Measurements from ENCODE around the gene MTG2. TPM values are rescaled to one million over a fixed set of nuclear protein-coding genes. Genes with fewer than 3 reads are reported as not detected.

MTG2 gene
- polyA plus RNA-seq, 1 donor from 2014 or later = 36.1 TPM

GRCh38 chr20:62227977-62228958 is 45.4 kb downstream of the MTG2 start:
- Histone ChIP-seq H3K27ac (ENCODE audit: low read length) (no peak overlapping the region), H3K79me2 (replicated peaks; ENCODE audit: insufficient read depth, low read length) (no peaks in the 10 kb centered on the region), H3K9ac (ENCODE audit: low read length) (no peak overlapping the region), H4K20me1 (ENCODE audit: insufficient read depth) (no peaks in the 10 kb centered on the region), H3F3A (ENCODE audit: insufficient read depth, low read length, poor library complexity, severe bottlenecking) (no peaks in the 10 kb centered on the region), H3K36me3 (ENCODE audit: insufficient read depth, low read length) (no peaks in the 10 kb centered on the region), H2AFZ (ENCODE audit: low read depth, low read length) (no peak overlapping the region), H3K9me3 (ENCODE audit: low read length) (no peaks in the 10 kb centered on the region), H3K9me2 (ENCODE audit: insufficient read depth, low read length) (no peaks in the 10 kb centered on the region), H3K4me3 (ENCODE audit: low read length) (no peak overlapping the region), H3K27me3 (ENCODE audit: insufficient read depth, low read depth, low read length) (peaks cover 4% of the 10 kb centered on the region), H3K4me2 (ENCODE audit: low read length) (no peak overlapping the region)
- no peak for TF ChIP-seq RAD21 (conservative IDR thresholded peaks at IDR 0.05)
- TF ChIP-seq TAF1 (IDR thresholded peaks at IDR 0.05; ENCODE audit: low read depth) = no peak
- TF ChIP-seq POLR2AphosphoS5 (IDR thresholded peaks at IDR 0.05) = no peak
- TF ChIP-seq SMC3 (conservative IDR thresholded peaks at IDR 0.05; ENCODE audit: poor library complexity) = no peak
- TF ChIP-seq, protein P1, sequence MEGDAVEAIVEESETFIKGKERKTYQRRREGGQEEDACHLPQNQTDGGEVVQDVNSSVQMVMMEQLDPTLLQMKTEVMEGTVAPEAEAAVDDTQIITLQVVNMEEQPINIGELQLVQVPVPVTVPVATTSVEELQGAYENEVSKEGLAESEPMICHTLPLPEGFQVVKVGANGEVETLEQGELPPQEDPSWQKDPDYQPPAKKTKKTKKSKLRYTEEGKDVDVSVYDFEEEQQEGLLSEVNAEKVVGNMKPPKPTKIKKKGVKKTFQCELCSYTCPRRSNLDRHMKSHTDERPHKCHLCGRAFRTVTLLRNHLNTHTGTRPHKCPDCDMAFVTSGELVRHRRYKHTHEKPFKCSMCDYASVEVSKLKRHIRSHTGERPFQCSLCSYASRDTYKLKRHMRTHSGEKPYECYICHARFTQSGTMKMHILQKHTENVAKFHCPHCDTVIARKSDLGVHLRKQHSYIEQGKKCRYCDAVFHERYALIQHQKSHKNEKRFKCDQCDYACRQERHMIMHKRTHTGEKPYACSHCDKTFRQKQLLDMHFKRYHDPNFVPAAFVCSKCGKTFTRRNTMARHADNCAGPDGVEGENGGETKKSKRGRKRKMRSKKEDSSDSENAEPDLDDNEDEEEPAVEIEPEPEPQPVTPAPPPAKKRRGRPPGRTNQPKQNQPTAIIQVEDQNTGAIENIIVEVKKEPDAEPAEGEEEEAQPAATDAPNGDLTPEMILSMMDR (IDR thresholded peaks at IDR 0.05; ENCODE audit: poor library complexity, severe bottlenecking) = no peak
- TF ChIP-seq REST (IDR thresholded peaks at IDR 0.05; ENCODE audit: borderline replicate concordance) = no peak
- TF ChIP-seq EZH2 (IDR thresholded peaks at IDR 0.05; ENCODE audit: borderline replicate concordance, insufficient read depth, low read length, poor library complexity, severe bottlenecking) = no peak
- no peak for TF ChIP-seq MXI1 (conservative IDR thresholded peaks at IDR 0.05; ENCODE audit: poor library complexity, severe bottlenecking)
- no peak for TF ChIP-seq EP300 (conservative IDR thresholded peaks at IDR 0.05; ENCODE audit: poor library complexity, severe bottlenecking)

GRCh38 chr20:62228982-62229545 is 46.2 kb downstream of the MTG2 start:
- Histone ChIP-seq H3K9ac (ENCODE audit: low read length) (no peak overlapping the region), H4K20me1 (ENCODE audit: insufficient read depth) (no peaks in the 10 kb centered on the region)

More at GRCh38 chr20:62228982-62229545, 46.2 kb downstream of the MTG2 start:
- no peaks in the 10 kb centered on the region for H3K79me2 ChIP-seq (replicated peaks; ENCODE audit: insufficient read depth, low read length)
- H3K4me3 ChIP-seq (ENCODE audit: low read length) = no peak overlapping the region
- H3K27me3 ChIP-seq (ENCODE audit: insufficient read depth, low read depth, low read length) = peaks cover 4% of the 10 kb centered on the region
- no peaks in the 10 kb centered on the region for H3K9me2 ChIP-seq (ENCODE audit: insufficient read depth, low read length)
- H3K36me3 ChIP-seq (ENCODE audit: insufficient read depth, low read length) = no peaks in the 10 kb centered on the region
- no peak overlapping the region for H3K27ac ChIP-seq (ENCODE audit: low read length)
- H3K9me3 ChIP-seq (ENCODE audit: low read length) = no peaks in the 10 kb centered on the region
- TF ChIP-seq REST (IDR thresholded peaks at IDR 0.05; ENCODE audit: borderline replicate concordance) (no peak), MXI1 (conservative IDR thresholded peaks at IDR 0.05; ENCODE audit: poor library complexity, severe bottlenecking) (no peak), TAF1 (IDR thresholded peaks at IDR 0.05; ENCODE audit: low read depth) (no peak), EZH2 (IDR thresholded peaks at IDR 0.05; ENCODE audit: borderline replicate concordance, insufficient read depth, low read length, poor library complexity, severe bottlenecking) (no peak), POLR2AphosphoS5 (IDR thresholded peaks at IDR 0.05) (no peak)
- TF ChIP-seq, protein P1 (IDR thresholded peaks at IDR 0.05; ENCODE audit: poor library complexity, severe bottlenecking) = no peak
- no peak overlapping the region for H2AFZ ChIP-seq (ENCODE audit: low read depth, low read length)
- no peak overlapping the region for H3K4me2 ChIP-seq (ENCODE audit: low read length)
- no peaks in the 10 kb centered on the region for H3F3A ChIP-seq (ENCODE audit: insufficient read depth, low read length, poor library complexity, severe bottlenecking)

Measured in neural cell (in vitro differentiated cells).